ENCODE measurements around the gene LIPT2. TPM values are rescaled to one million over a fixed set of nuclear protein-coding genes. Genes with fewer than 3 reads are reported as not detected.

Gene LIPT2
- total RNA-seq, 2 experiments from 2014 or later = 10.7 to 10.9 TPM

GRCh38 chr11:74460065-74460464, 33.5 kb downstream of the LIPT2 start:
- H3K4me1 ChIP-seq (ENCODE audit: insufficient read depth, low read length) = no peaks in the 10 kb centered on the region
- ATAC-seq (ENCODE audit: poor library complexity) (no peak), DNase-seq (no peak)
- peaks cover 2 to 4% of the 10 kb centered on the region in 2 experiments for H3K27me3 ChIP-seq (ENCODE audit: control insufficient read depth in 1 of 2, insufficient read depth in 2 of 2, low read length in 2 of 2)
- no peak overlapping the region for H3K4me3 Mint-ChIP-seq
- H3K36me3 ChIP-seq (ENCODE audit: insufficient read depth, low read length) = no peaks in the 10 kb centered on the region
- POLR2A ChIA-PET = no interaction called here
- no peak for TF ChIP-seq CTCF (IDR thresholded peaks at IDR 0.05)
- no peak overlapping the region for H3K4me3 ChIP-seq (ENCODE audit: low read length)
- peaks cover 6% of the 10 kb centered on the region for H3K27me3 Mint-ChIP-seq
- CTCF ChIA-PET = no interaction called here
- H3K36me3 Mint-ChIP-seq (ENCODE audit: low read depth) = no peaks in the 10 kb centered on the region
- no peaks in the 10 kb centered on the region for H3K9me3 ChIP-seq (ENCODE audit: control insufficient read depth in 1 of 2, insufficient read depth in 1 of 2, low read length in 2 of 2)
- no peaks in the 10 kb centered on the region for H3K4me1 Mint-ChIP-seq (ENCODE audit: low read depth)
- no peaks in the 10 kb centered on the region for H3K9me3 Mint-ChIP-seq
- no peak overlapping the region for H3K27ac Mint-ChIP-seq
- H3K27ac ChIP-seq (ENCODE audit: low read depth in 1 of 2, low read length in 2 of 2) = no peak overlapping the region
- intact Hi-C loops (cut with DNase I, micrococcal nuclease) = no loop called here

GRCh38 chr11:74459584-74459983, 33.9 kb downstream of the LIPT2 start:
- POLR2A ChIA-PET = no interaction called here
- Mint-ChIP-seq H3K4me1 (ENCODE audit: low read depth) (no peaks in the 10 kb centered on the region), H3K36me3 (ENCODE audit: low read depth) (no peaks in the 10 kb centered on the region), H3K9me3 (no peaks in the 10 kb centered on the region), H3K27ac (no peak overlapping the region), H3K27me3 (peaks cover 3% of the 10 kb centered on the region), H3K4me3 (no peak overlapping the region)
- Histone ChIP-seq H3K27ac (ENCODE audit: low read depth in 1 of 2, low read length in 2 of 2) (no peak overlapping the region), H3K36me3 (ENCODE audit: insufficient read depth, low read length) (no peaks in the 10 kb centered on the region), H3K4me3 (ENCODE audit: low read length) (no peak overlapping the region), H3K4me1 (ENCODE audit: insufficient read depth, low read length) (no peaks in the 10 kb centered on the region), H3K9me3 (ENCODE audit: control insufficient read depth in 1 of 2, insufficient read depth in 1 of 2, low read length in 2 of 2) (no peaks in the 10 kb centered on the region), H3K27me3 (ENCODE audit: control insufficient read depth in 1 of 2, insufficient read depth in 2 of 2, low read length in 2 of 2) (peaks cover 0 to 2% of the 10 kb centered on the region in 2 experiments)
- no peak for TF ChIP-seq CTCF (IDR thresholded peaks at IDR 0.05)
- CTCF ChIA-PET = no interaction called here
- ATAC-seq (ENCODE audit: poor library complexity) = no peak
- intact Hi-C loops (cut with DNase I, micrococcal nuclease) = no loop called here
- no peak for DNase-seq

GRCh38 chr11:74457356-74457755, 36.2 kb downstream of the LIPT2 start:
- DNase-seq = no peak
- H3K27ac Mint-ChIP-seq = no peak overlapping the region
- CTCF ChIA-PET = no interaction called here
- Histone ChIP-seq H3K27me3 (ENCODE audit: control insufficient read depth in 1 of 2, insufficient read depth in 2 of 2, low read length in 2 of 2) (peaks cover 0 to 2% of the 10 kb centered on the region in 2 experiments), H3K4me1 (ENCODE audit: insufficient read depth, low read length) (no peaks in the 10 kb centered on the region), H3K27ac (ENCODE audit: low read depth in 1 of 2, low read length in 2 of 2) (no peak overlapping the region), H3K36me3 (ENCODE audit: insufficient read depth, low read length) (no peaks in the 10 kb centered on the region), H3K4me3 (ENCODE audit: low read length) (no peak overlapping the region), H3K9me3 (ENCODE audit: control insufficient read depth in 1 of 2, insufficient read depth in 1 of 2, low read length in 2 of 2) (no peaks in the 10 kb centered on the region)
- intact Hi-C loops (cut with DNase I, micrococcal nuclease) = loop anchor here in 1 of 2 experiments (1.0 kb wide), 1 partner anchor 113 kb away; no protein-coding TSS in a partner anchor
- no peak for ATAC-seq (ENCODE audit: poor library complexity)
- H3K27me3 Mint-ChIP-seq = peaks cover 12% of the 10 kb centered on the region
- H3K4me3 Mint-ChIP-seq = no peak overlapping the region
- no peaks in the 10 kb centered on the region for H3K4me1 Mint-ChIP-seq (ENCODE audit: low read depth)
- no peak for TF ChIP-seq CTCF (IDR thresholded peaks at IDR 0.05)
- POLR2A ChIA-PET = no interaction called here
- no peaks in the 10 kb centered on the region for H3K9me3 Mint-ChIP-seq
- H3K36me3 Mint-ChIP-seq (ENCODE audit: low read depth) = no peaks in the 10 kb centered on the region
